GM23338 (cell line): ENCODE results near the gene HS3ST1. TPM values are rescaled to one million over a fixed set of nuclear protein-coding genes. Genes with fewer than 3 reads are reported as not detected.

Source experiments
- ATAC-seq: fragments of 200-7000 bp; cut with Tn5 transposase; 3 replicates; pipeline ENCODE4 v1.9.1; 2020
- DNase-seq: peaks from one replicate; pipeline ENCODE4 v3.0.0-alpha.2; 2015; ENCODE audit warnings: low spot score
- H2AFZ ChIP-seq: fragments of 200-600 bp; sonication (generic); 2 replicates; pipeline ENCODE4 v1.8.0; 2016; ENCODE audit warnings: antibody characterized with exemption, mild to moderate bottlenecking, moderate library complexity
- H3F3A ChIP-seq: fragments of 200-600 bp; sonication (generic); replicated peaks from 2 replicates; pipeline ENCODE4 v1.8.0; 2017; ENCODE audit warnings: antibody characterized with exemption, mixed run types, low read depth
- H3K27ac ChIP-seq: fragments of 200-600 bp; sonication (generic); 2 replicates; pipeline ENCODE4 v1.6.1; 2016; ENCODE audit warnings: low read depth
- H3K27me3 ChIP-seq: fragments of 200-600 bp; sonication (generic); 2 replicates; pipeline ENCODE4 v1.8.0; 2016; ENCODE audit warnings: mild to moderate bottlenecking, mixed run types, moderate library complexity; ENCODE audit not compliant: insufficient read depth
- H3K36me3 ChIP-seq: fragments of 200-600 bp; sonication (generic); 2 replicates; pipeline ENCODE4 v1.8.0; 2016; ENCODE audit warnings: mild to moderate bottlenecking; ENCODE audit not compliant: insufficient read depth
- H3K4me1 ChIP-seq: fragments of 200-600 bp; sonication (generic); 2 replicates; pipeline ENCODE4 v1.8.0; 2016; ENCODE audit warnings: mild to moderate bottlenecking, moderate library complexity; ENCODE audit not compliant: insufficient read depth
- H3K4me2 ChIP-seq: fragments of 200-600 bp; sonication (generic); 2 replicates; pipeline ENCODE4 v1.7.1; 2017; ENCODE audit warnings: mixed run types
- H3K4me3 ChIP-seq: fragments of 200-600 bp; sonication (generic); 2 replicates; pipeline ENCODE4 v1.6.1; 2016; ENCODE audit warnings: mixed run types
- H3K79me2 ChIP-seq: fragments of 200-600 bp; sonication (generic); replicated peaks from 2 replicates; pipeline ENCODE4 v1.8.0; 2017; ENCODE audit warnings: mild to moderate bottlenecking; ENCODE audit not compliant: insufficient read depth
- H3K9me2 ChIP-seq: fragments of 200-600 bp; sonication (generic); 2 replicates; pipeline ENCODE4 v1.8.0; 2017; ENCODE audit not compliant: insufficient read depth
- H4K20me1 ChIP-seq: fragments of 200-600 bp; sonication (generic); replicated peaks from 2 replicates; pipeline ENCODE4 v1.8.0; 2017; ENCODE audit warnings: mild to moderate bottlenecking; ENCODE audit not compliant: insufficient read depth
- H3K27ac Mint-ChIP-seq: 2 replicates; pipeline ENCODE4 v1.8.0; 2020; ENCODE audit warnings: inconsistent platforms, mild to moderate bottlenecking, moderate library complexity, mixed read lengths
- H3K27me3 Mint-ChIP-seq: 3 replicates; pipeline ENCODE4 v1.8.0; 2022; ENCODE audit warnings: low read depth, mild to moderate bottlenecking, moderate library complexity, mixed read lengths, inconsistent platforms; ENCODE audit not compliant: insufficient read depth, poor library complexity
- H3K36me3 Mint-ChIP-seq: 3 replicates; pipeline ENCODE4 v1.8.0; 2021; ENCODE audit warnings: low read depth, mild to moderate bottlenecking, inconsistent platforms, moderate library complexity, mixed read lengths
- H3K4me1 Mint-ChIP-seq: 3 replicates; pipeline ENCODE4 v1.8.0; 2020; ENCODE audit warnings: mild to moderate bottlenecking, inconsistent platforms, mixed read lengths
- H3K4me3 Mint-ChIP-seq: 3 replicates; pipeline ENCODE4 v1.8.0; 2021; ENCODE audit warnings: moderate library complexity, mild to moderate bottlenecking, inconsistent platforms, mixed read lengths
- H3K9me3 Mint-ChIP-seq: 3 replicates; pipeline ENCODE4 v1.8.0; 2020; ENCODE audit warnings: moderate library complexity, mild to moderate bottlenecking, inconsistent platforms, mixed read lengths
- CREB1 ChIP-seq: fragments of 250-450 bp; sonication (Bioruptor Pico); IDR thresholded peaks from 2 replicates; pipeline ENCODE4 v1.5.0; 2020; ENCODE audit warnings: low read depth, mild to moderate bottlenecking, moderate library complexity
- EZH2 ChIP-seq: fragments of 200-600 bp; sonication (generic); IDR thresholded peaks from one replicate; pipeline ENCODE4 v1.8.0; 2017; ENCODE audit warnings: antibody characterized with exemption, mild to moderate bottlenecking, low read depth; ENCODE audit not compliant: unreplicated experiment
- EZH2phosphoT487 ChIP-seq: fragments of 200-600 bp; sonication (generic); IDR thresholded peaks from one replicate; pipeline ENCODE4 v1.8.1; 2018; ENCODE audit warnings: antibody characterized with exemption; ENCODE audit not compliant: unreplicated experiment
- JUNB ChIP-seq: IDR thresholded peaks from one replicate; pipeline ENCODE4 v1.6.1; 2016; ENCODE audit warnings: antibody characterized with exemption; ENCODE audit not compliant: unreplicated experiment
- NANOG ChIP-seq: IDR thresholded peaks from 2 replicates; pipeline ENCODE4 v1.6.1; 2016; ENCODE audit warnings: antibody characterized with exemption, borderline replicate concordance
- POLR2AphosphoS5 ChIP-seq: IDR thresholded peaks from 2 replicates; pipeline ENCODE4 v1.6.1; 2016; ENCODE audit warnings: antibody characterized with exemption, low read depth
- STAT1 ChIP-seq: IDR thresholded peaks from one replicate; pipeline ENCODE4 v1.6.1; 2016; ENCODE audit warnings: antibody characterized with exemption; ENCODE audit not compliant: unreplicated experiment
- ZNF114 ChIP-seq: fragments of 250-450 bp; sonication (Bioruptor Pico); IDR thresholded peaks from 2 replicates; pipeline ENCODE4 v1.5.0; 2020; ENCODE audit warnings: mild to moderate bottlenecking, moderate library complexity
- ZNF331 ChIP-seq: fragments of 250-450 bp; sonication (Bioruptor Pico); IDR thresholded peaks from 2 replicates; pipeline ENCODE4 v1.5.0; 2020; ENCODE audit warnings: low read depth, mild to moderate bottlenecking, moderate library complexity
- polyA plus RNA-seq: library from polyadenylated mRNA; unstranded; fragments of >200 nt; fragmentation: Nextera tagmentation; extraction: Ambion mirVana; gene quantifications from 2 replicates; pipeline ENCODE4 v1.2.1, GENCODE V29; 2016
- total RNA-seq: library from RNA; depleted of rRNA; stranded (reverse); fragments of >200 nt; shearing (Covaris generic); gene quantifications from 2 replicates; pipeline ENCODE4 v1.2.3, GENCODE V29; 2014
- TF ChIP-seq, protein P1 (sequence below): IDR thresholded peaks from one replicate; pipeline ENCODE4 v1.6.1; 2018; ENCODE audit warnings: antibody characterized with exemption; ENCODE audit not compliant: unreplicated experiment
- TF ChIP-seq, protein P2 (sequence below): IDR thresholded peaks from 2 replicates; pipeline ENCODE4 v1.6.1; 2016; ENCODE audit warnings: antibody characterized with exemption
- TF ChIP-seq, protein P3 (sequence below), 2 experiments: fragments of 200-600 bp in 1 of 2; sonication (generic) in 1 of 2; conservative IDR thresholded peaks; 2 replicates each; pipeline versions ENCODE4 v1.5.1 to v1.6.1; 2016 to 2017; ENCODE audit warnings: antibody characterized with exemption in 2 of 2, low read depth in 2 of 2, mild to moderate bottlenecking in 2 of 2, moderate library complexity in 1 of 2

Gene HS3ST1
- total and polyA plus RNA-seq, 2 experiments from 2014 or later: 0.94 to 1.3 TPM

DNA sequence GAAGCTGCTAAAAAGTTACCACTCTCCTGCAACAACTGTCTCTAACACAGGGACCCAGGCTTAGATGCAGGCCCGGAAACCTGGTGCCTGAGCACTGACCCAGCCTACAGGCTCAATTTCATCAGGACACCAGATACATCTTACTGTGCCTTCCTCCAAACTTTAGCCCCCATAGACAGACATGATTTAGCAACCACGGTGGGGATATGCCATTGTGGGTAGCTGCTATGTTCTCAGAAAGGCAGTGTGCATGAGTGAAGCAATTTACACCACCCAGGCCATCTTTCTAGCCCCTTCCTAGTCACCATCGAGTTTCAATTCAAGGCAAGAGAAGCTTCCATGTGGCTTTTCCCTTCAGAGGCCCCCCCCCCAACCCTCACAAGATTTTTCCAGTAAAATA is 2.7 kb downstream of the HS3ST1 start (continued):
- TF ChIP-seq, protein P1, sequence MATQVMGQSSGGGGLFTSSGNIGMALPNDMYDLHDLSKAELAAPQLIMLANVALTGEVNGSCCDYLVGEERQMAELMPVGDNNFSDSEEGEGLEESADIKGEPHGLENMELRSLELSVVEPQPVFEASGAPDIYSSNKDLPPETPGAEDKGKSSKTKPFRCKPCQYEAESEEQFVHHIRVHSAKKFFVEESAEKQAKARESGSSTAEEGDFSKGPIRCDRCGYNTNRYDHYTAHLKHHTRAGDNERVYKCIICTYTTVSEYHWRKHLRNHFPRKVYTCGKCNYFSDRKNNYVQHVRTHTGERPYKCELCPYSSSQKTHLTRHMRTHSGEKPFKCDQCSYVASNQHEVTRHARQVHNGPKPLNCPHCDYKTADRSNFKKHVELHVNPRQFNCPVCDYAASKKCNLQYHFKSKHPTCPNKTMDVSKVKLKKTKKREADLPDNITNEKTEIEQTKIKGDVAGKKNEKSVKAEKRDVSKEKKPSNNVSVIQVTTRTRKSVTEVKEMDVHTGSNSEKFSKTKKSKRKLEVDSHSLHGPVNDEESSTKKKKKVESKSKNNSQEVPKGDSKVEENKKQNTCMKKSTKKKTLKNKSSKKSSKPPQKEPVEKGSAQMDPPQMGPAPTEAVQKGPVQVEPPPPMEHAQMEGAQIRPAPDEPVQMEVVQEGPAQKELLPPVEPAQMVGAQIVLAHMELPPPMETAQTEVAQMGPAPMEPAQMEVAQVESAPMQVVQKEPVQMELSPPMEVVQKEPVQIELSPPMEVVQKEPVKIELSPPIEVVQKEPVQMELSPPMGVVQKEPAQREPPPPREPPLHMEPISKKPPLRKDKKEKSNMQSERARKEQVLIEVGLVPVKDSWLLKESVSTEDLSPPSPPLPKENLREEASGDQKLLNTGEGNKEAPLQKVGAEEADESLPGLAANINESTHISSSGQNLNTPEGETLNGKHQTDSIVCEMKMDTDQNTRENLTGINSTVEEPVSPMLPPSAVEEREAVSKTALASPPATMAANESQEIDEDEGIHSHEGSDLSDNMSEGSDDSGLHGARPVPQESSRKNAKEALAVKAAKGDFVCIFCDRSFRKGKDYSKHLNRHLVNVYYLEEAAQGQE: no peak
- TF ChIP-seq EZH2phosphoT487 (no peak), NANOG (no peak), JUNB (no peak)

DNA sequence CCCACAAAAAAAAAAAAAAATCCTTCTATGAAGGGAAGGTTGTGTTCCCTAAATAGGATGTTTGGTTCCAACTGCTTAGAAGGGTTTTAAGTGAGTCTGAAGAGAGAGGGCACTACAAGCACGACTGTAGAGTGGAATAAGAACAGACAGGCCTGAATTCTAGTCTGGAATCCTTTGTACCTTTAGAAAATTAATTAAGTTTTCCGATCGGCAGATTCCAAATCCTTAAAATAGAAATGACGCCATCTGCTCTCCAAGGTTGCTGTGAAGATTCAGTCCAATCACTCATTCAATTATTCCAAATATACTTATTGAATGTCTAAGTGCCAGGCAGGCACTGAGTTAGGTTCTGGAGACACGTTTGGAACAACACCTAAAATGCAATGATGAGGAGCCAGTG is 3.8 kb downstream of the HS3ST1 start:
- Mint-ChIP-seq H3K4me1 (peaks cover 27% of the 10 kb centered on the region), H3K9me3 (no peaks in the 10 kb centered on the region), H3K4me3 (no peak overlapping the region), H3K36me3 (no peaks in the 10 kb centered on the region), H3K27ac (no peak overlapping the region), H3K27me3 (peaks cover 37% of the 10 kb centered on the region)
- H3K4me3 ChIP-seq: no peak overlapping the region
- H3K4me1 ChIP-seq: peaks cover 11% of the 10 kb centered on the region
- H3K27ac ChIP-seq: no peak overlapping the region
- peaks cover 5% of the 10 kb centered on the region; the same call in 1 of the 2 replicates for H4K20me1 ChIP-seq
- ATAC-seq (no peak), DNase-seq (no peak)
- H3K9me2 ChIP-seq: no peaks in the 10 kb centered on the region
- TF ChIP-seq ZNF331 (no peak), EZH2 (no peak), POLR2AphosphoS5 (no peak), EZH2phosphoT487 (no peak), CREB1 (no peak), NANOG (no peak), STAT1 (no peak), ZNF114 (no peak)
- TF ChIP-seq, protein P2, sequence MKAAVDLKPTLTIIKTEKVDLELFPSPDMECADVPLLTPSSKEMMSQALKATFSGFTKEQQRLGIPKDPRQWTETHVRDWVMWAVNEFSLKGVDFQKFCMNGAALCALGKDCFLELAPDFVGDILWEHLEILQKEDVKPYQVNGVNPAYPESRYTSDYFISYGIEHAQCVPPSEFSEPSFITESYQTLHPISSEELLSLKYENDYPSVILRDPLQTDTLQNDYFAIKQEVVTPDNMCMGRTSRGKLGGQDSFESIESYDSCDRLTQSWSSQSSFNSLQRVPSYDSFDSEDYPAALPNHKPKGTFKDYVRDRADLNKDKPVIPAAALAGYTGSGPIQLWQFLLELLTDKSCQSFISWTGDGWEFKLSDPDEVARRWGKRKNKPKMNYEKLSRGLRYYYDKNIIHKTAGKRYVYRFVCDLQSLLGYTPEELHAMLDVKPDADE: no peak
- TF ChIP-seq, protein P1: no peak
- TF ChIP-seq, protein P3, sequence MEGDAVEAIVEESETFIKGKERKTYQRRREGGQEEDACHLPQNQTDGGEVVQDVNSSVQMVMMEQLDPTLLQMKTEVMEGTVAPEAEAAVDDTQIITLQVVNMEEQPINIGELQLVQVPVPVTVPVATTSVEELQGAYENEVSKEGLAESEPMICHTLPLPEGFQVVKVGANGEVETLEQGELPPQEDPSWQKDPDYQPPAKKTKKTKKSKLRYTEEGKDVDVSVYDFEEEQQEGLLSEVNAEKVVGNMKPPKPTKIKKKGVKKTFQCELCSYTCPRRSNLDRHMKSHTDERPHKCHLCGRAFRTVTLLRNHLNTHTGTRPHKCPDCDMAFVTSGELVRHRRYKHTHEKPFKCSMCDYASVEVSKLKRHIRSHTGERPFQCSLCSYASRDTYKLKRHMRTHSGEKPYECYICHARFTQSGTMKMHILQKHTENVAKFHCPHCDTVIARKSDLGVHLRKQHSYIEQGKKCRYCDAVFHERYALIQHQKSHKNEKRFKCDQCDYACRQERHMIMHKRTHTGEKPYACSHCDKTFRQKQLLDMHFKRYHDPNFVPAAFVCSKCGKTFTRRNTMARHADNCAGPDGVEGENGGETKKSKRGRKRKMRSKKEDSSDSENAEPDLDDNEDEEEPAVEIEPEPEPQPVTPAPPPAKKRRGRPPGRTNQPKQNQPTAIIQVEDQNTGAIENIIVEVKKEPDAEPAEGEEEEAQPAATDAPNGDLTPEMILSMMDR (conservative IDR thresholded peaks at IDR 0.05; ENCODE audit: low read depth in 2 of 2): no peak
- no peak overlapping the region for H2AFZ ChIP-seq
- no peaks in the 10 kb centered on the region for H3K36me3 ChIP-seq
- H3K27me3 ChIP-seq: peaks cover 41% of the 10 kb centered on the region
- no peaks in the 10 kb centered on the region for H3K79me2 ChIP-seq
- no peaks in the 10 kb centered on the region for H3F3A ChIP-seq
- H3K4me2 ChIP-seq: no peak overlapping the region
